ENCODE results near the gene USP17L24. TPM values are rescaled to one million over a fixed set of nuclear protein-coding genes. Genes with fewer than 3 reads are reported as not detected.
"Not testable (repeated sequence)": the region's sequence is repeated elsewhere in the genome, so short reads cannot be mapped to it uniquely, and the experiment has no call there.

USP17L24 gene
- not detected for total RNA-seq

GRCh38 chr4:9324865-9325264 is at the start of gene USP17L24:
Gene USP17L24 (plus strand): TSS chr4:9325165. CDS start chr4:9325165, 0 bp downstream.
- not testable (repeated sequence) for ATAC-seq

GRCh38 chr4:9324191-9324590 is 774 bp upstream of the USP17L24 start:
- not testable (repeated sequence) for ATAC-seq; DNase-seq (ENCODE audit: low spot score)

More at GRCh38 chr4:9324865-9325264, at the start of gene USP17L24:
- not testable (repeated sequence) for DNase-seq (ENCODE audit: low spot score)

- DNase-seq (ENCODE audit: low spot score); ATAC-seq: not testable (repeated sequence)
Measured at GRCh38 chr4:9329611-9330010, 4.6 kb downstream of the USP17L24 start, which contains the start of gene USP17L25. Gene USP17L25 (plus strand): TSS chr4:9329911. CDS start chr4:9329911, 0 bp downstream.

- ATAC-seq; DNase-seq (ENCODE audit: low spot score): not testable (repeated sequence)
Measured at GRCh38 chr4:9334358-9334757, 9.4 kb downstream of the USP17L24 start, which contains the start of gene USP17L26. Gene USP17L26 (plus strand): TSS chr4:9334658. CDS start chr4:9334658, 0 bp downstream.

- not testable (repeated sequence) for ATAC-seq; DNase-seq (ENCODE audit: low spot score)
Measured at GRCh38 chr4:9339103-9339502, 14.1 kb downstream of the USP17L24 start, which contains the start of gene USP17L5. Gene USP17L5 (plus strand): TSS chr4:9339403. CDS start chr4:9339403, 0 bp downstream.

DNA sequence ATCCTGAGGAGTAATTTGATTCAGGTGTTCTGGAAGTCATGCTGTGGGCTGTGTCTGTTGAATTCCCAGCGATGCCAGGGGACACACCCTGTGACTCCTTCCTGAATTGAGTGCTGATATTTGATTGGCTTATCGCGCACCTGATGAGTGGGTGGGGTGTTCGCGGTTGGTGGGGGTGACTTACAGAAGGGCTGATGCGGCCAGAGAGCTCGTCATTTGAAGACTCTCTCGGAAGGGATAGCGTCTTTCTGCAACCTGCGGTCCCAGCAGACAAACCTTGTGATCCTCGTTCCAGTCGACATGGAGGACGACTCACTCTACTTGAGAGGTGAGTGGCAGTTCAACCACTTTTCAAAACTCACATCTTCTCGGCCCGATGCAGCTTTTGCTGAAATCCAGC is 18.9 kb downstream of the USP17L24 start, which contains the start of gene USP17L27:
TSS of gene USP17L27 (plus strand) at position 301 of the 400 bp plus-strand sequence. CDS start at position 301, 0 bp downstream.
- DNase-seq (ENCODE audit: low spot score); ATAC-seq: not testable (repeated sequence)

DNA sequence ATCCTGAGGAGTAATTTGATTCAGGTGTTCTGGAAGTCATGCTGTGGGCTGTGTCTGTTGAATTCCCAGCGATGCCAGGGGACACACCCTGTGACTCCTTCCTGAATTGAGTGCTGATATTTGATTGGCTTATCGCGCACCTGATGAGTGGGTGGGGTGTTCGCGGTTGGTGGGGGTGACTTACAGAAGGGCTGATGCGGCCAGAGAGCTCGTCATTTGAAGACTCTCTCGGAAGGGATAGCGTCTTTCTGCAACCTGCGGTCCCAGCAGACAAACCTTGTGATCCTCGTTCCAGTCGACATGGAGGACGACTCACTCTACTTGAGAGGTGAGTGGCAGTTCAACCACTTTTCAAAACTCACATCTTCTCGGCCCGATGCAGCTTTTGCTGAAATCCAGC is 23.6 kb downstream of the USP17L24 start, which contains the start of gene USP17L28:
TSS of gene USP17L28 (plus strand) at position 301 of the 400 bp plus-strand sequence. CDS start at position 301, 0 bp downstream.
- not testable (repeated sequence) for DNase-seq (ENCODE audit: low spot score); ATAC-seq

DNA sequence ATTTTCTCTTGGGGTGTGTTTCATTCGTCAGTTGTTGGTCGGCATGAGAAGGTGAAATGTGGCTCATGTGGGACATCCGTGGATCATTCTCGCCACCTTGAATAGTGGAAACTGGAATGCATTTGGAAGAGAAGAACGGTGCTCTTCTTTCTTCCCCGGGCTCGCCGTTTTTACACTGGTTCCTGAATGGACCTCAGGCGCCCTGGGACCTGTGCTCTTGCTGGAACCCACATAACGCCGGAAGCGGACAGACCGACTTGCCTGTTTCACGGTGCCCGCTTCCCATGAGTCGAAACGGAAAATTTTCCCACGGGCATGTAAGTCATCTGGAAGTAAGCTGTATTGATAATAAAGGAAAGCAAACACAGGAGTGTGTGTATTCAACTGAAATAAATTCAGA is 25.9 kb downstream of the USP17L24 start:
- not testable (repeated sequence) for ATAC-seq; DNase-seq (ENCODE audit: low spot score)

- not testable (repeated sequence) for ATAC-seq; DNase-seq (ENCODE audit: low spot score)
Measured at GRCh38 chr4:9353338-9353737, 28.4 kb downstream of the USP17L24 start, which contains the start of gene USP17L29. Gene USP17L29 (plus strand): TSS chr4:9353638. CDS start chr4:9353638, 0 bp downstream.

DNA sequence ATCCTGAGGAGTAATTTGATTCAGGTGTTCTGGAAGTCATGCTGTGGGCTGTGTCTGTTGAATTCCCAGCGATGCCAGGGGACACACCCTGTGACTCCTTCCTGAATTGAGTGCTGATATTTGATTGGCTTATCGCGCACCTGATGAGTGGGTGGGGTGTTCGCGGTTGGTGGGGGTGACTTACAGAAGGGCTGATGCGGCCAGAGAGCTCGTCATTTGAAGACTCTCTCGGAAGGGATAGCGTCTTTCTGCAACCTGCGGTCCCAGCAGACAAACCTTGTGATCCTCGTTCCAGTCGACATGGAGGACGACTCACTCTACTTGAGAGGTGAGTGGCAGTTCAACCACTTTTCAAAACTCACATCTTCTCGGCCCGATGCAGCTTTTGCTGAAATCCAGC is 37.9 kb downstream of the USP17L24 start, which contains the start of gene USP17L30:
TSS of gene USP17L30 (plus strand) at position 301 of the 400 bp plus-strand sequence. CDS start at position 301, 0 bp downstream.
- DNase-seq (ENCODE audit: low spot score) = not testable (repeated sequence)

More for the DNA sequence above, 37.9 kb downstream of the USP17L24 start, which contains the start of gene USP17L30:
- not testable (repeated sequence) for ATAC-seq

Other genes starting within 250 kb of the USP17L24 start
- not detected for gene FAM90A26, start 154.8 kb upstream of the USP17L24 start, total RNA-seq
- not detected for gene USP17L10, start 114.5 kb upstream of the USP17L24 start, total RNA-seq
- not detected for gene USP17L11, start 109.8 kb upstream of the USP17L24 start, total RNA-seq
- gene USP17L12, start 105.0 kb upstream of the USP17L24 start, total RNA-seq = not detected
- not detected for gene USP17L13, start 100.3 kb upstream of the USP17L24 start, total RNA-seq
- not detected for gene USP17L15, start 90.8 kb upstream of the USP17L24 start, total RNA-seq
- gene USP17L17, start 81.3 kb upstream of the USP17L24 start, total RNA-seq = not detected
- gene USP17L18, start 76.5 kb upstream of the USP17L24 start, total RNA-seq = not detected
- gene USP17L19, start 71.8 kb upstream of the USP17L24 start, total RNA-seq = not detected
- not detected for gene USP17L20, start 67.0 kb upstream of the USP17L24 start, total RNA-seq
- gene USP17L21, start 62.3 kb upstream of the USP17L24 start, total RNA-seq = not detected
- gene USP17L22, start 57.5 kb upstream of the USP17L24 start, total RNA-seq = not detected
- not detected for gene USP17L25, start 4.7 kb downstream of the USP17L24 start, total RNA-seq
- not detected for gene USP17L26, start 9.5 kb downstream of the USP17L24 start, total RNA-seq
- not detected for gene USP17L5, start 14.2 kb downstream of the USP17L24 start, total RNA-seq
- not detected for gene USP17L27, start 19.0 kb downstream of the USP17L24 start, total RNA-seq
- not detected for gene USP17L28, start 23.7 kb downstream of the USP17L24 start, total RNA-seq
- not detected for gene USP17L29, start 28.5 kb downstream of the USP17L24 start, total RNA-seq
- gene USP17L30, start 38.0 kb downstream of the USP17L24 start, total RNA-seq = not detected
- not detected for gene DEFB131A, start 119.2 kb downstream of the USP17L24 start, total RNA-seq